Astrocyte (in vitro differentiated cells and primary cell): ENCODE data around the gene PTMA. TPM values are rescaled to one million over a fixed set of nuclear protein-coding genes. Genes with fewer than 3 reads are reported as not detected.
"Not testable (repeated sequence)": the region's sequence is repeated elsewhere in the genome, so short reads cannot be mapped to it uniquely, and the experiment has no call there.

Experiments
- DNase-seq: peaks from one replicate; pipeline ENCODE4 v3.0.0-alpha.2; 2010; ENCODE audit warnings: low read depth
- FAIRE-seq: peaks from 2 replicates; lab custom pipeline; 2011; peaks lifted over from hg19 to GRCh38; lab: Jason Lieb, UNC
- H2AFZ ChIP-seq: 2 replicates; pipeline ENCODE4 v1.6.0; 2012; ENCODE audit warnings: low read depth, low read length, inconsistent platforms
- H3K27ac ChIP-seq: 2 replicates; pipeline ENCODE4 v1.5.1; 2011; ENCODE audit warnings: low read depth, low read length, inconsistent platforms
- H3K27me3 ChIP-seq: 2 replicates; pipeline ENCODE4 v1.6.0; 2011; ENCODE audit warnings: low read length, inconsistent platforms; ENCODE audit not compliant: insufficient read depth
- H3K36me3 ChIP-seq: 2 replicates; pipeline ENCODE4 v1.5.1; 2011; ENCODE audit warnings: low read length, inconsistent platforms; ENCODE audit not compliant: insufficient read depth
- H3K4me1 ChIP-seq: 2 replicates; pipeline ENCODE4 v1.5.1; 2011; ENCODE audit warnings: low read length, inconsistent platforms; ENCODE audit not compliant: insufficient read depth
- H3K4me2 ChIP-seq: 2 replicates; pipeline ENCODE4 v1.6.0; 2012; ENCODE audit warnings: low read length, inconsistent platforms
- H3K4me3 ChIP-seq: 2 replicates; pipeline ENCODE4 v1.5.1; 2011; ENCODE audit warnings: low read depth, mild to moderate bottlenecking, low read length, inconsistent platforms; ENCODE audit not compliant: insufficient read depth
- H3K79me2 ChIP-seq: 2 replicates; pipeline ENCODE4 v1.6.0; 2012; ENCODE audit warnings: mild to moderate bottlenecking, low read length, inconsistent platforms; ENCODE audit not compliant: insufficient read depth
- H3K9ac ChIP-seq: 2 replicates; pipeline ENCODE4 v1.6.0; 2012; ENCODE audit warnings: mild to moderate bottlenecking, low read length, inconsistent platforms
- H3K9me3 ChIP-seq: 2 replicates; pipeline ENCODE4 v1.5.1; 2012; ENCODE audit warnings: low read depth, mild to moderate bottlenecking, low read length, inconsistent platforms; ENCODE audit not compliant: insufficient read depth
- H4K20me1 ChIP-seq: 2 replicates; pipeline ENCODE4 v1.6.0; 2012; ENCODE audit warnings: low read length, inconsistent platforms; ENCODE audit not compliant: insufficient read depth
- H3K27ac Mint-ChIP-seq: one replicate; pipeline ENCODE4 v1.8.0; 2021; ENCODE audit warnings: mild to moderate bottlenecking, mixed read lengths; ENCODE audit not compliant: unreplicated experiment
- H3K27me3 Mint-ChIP-seq: one replicate; pipeline ENCODE4 v1.8.0; 2021; ENCODE audit warnings: low read depth, mixed read lengths; ENCODE audit not compliant: unreplicated experiment
- H3K36me3 Mint-ChIP-seq: one replicate; pipeline ENCODE4 v1.8.0; 2021; ENCODE audit warnings: low read depth, mixed read lengths; ENCODE audit not compliant: unreplicated experiment
- H3K4me1 Mint-ChIP-seq: one replicate; pipeline ENCODE4 v1.8.0; 2021; ENCODE audit warnings: low read depth, mixed read lengths; ENCODE audit not compliant: unreplicated experiment
- H3K4me3 Mint-ChIP-seq: one replicate; pipeline ENCODE4 v1.8.0; 2021; ENCODE audit warnings: mild to moderate bottlenecking, moderate library complexity, mixed read lengths; ENCODE audit not compliant: unreplicated experiment
- H3K9me3 Mint-ChIP-seq: one replicate; pipeline ENCODE4 v1.8.0; 2021; ENCODE audit warnings: mild to moderate bottlenecking, mixed read lengths; ENCODE audit not compliant: unreplicated experiment
- EZH2 ChIP-seq: IDR thresholded peaks from 2 replicates; pipeline ENCODE4 v1.6.1; 2012; ENCODE audit warnings: mild to moderate bottlenecking, low read length, inconsistent platforms; ENCODE audit not compliant: insufficient read depth
- total RNA-seq: library from RNA; stranded (reverse); gene quantifications from 2 replicates; pipeline ENCODE4 v1.2.1, GENCODE V29; 2021
- TF ChIP-seq, protein P1 (sequence below): IDR thresholded peaks from 2 replicates; pipeline ENCODE4 v1.5.1; 2011; ENCODE audit warnings: low read depth, mild to moderate bottlenecking, inconsistent platforms, low read length, moderate library complexity; ENCODE audit not compliant: insufficient read depth

The PTMA gene
- total RNA-seq, 1 donor from 2014 or later, result 469 TPM

DNA sequence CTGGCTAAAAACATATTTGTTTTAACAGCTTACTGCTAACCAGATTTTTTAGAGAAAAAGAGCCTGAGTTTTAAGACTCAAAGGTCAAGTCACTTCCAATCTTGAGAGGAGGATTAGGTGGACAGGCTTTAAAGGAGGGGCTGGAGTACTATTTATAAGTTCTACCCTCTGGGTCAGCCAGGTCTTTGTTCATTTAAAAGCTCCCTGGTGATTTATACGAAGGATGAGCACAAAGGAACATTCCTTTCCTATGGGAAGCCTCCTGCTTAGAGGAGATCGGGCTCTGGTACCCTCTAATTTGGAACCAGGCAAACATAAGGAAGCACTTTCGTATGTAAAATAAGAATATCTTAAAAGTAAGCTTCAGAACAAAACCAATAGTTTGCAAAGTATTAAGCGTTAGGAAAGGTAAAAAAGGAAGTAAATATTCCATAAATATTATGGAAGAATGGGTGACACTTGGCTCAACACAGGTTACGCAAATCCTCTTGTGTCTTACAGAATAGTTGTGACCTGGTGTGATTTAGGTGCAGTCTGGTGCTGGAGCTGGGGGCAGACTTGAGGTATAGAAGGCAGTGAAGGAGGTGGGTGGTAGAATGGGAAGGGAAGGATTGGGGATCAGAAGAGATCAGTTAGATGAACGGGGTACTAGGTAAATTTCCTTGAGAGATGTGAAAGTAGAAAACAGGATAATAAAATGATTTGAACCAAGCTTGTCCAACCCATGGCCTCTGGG, 37.1 kb downstream of the PTMA start:
- peaks cover 2% of the 10 kb centered on the region for H3K4me1 Mint-ChIP-seq
- H3K9me3 Mint-ChIP-seq, result peaks cover 2% of the 10 kb centered on the region
- no peak overlapping the region for H3K4me3 Mint-ChIP-seq
- no peaks in the 10 kb centered on the region for H3K36me3 Mint-ChIP-seq
- Histone ChIP-seq H3K79me2 (no peaks in the 10 kb centered on the region), H3K4me3 (no peak overlapping the region), H3K9me3 (no peaks in the 10 kb centered on the region), H3K9ac (no peak overlapping the region), H4K20me1 (no peaks in the 10 kb centered on the region), H3K27me3 (no peaks in the 10 kb centered on the region), H3K27ac (no peak overlapping the region), H2AFZ (no peak overlapping the region), H3K4me2 (no peak overlapping the region), H3K36me3 (no peaks in the 10 kb centered on the region), H3K4me1 (no peaks in the 10 kb centered on the region)
- FAIRE-seq (no peak), DNase-seq (no peak)
- no peak overlapping the region for H3K27ac Mint-ChIP-seq
- TF ChIP-seq EZH2, result no peak
- TF ChIP-seq, protein P1, sequence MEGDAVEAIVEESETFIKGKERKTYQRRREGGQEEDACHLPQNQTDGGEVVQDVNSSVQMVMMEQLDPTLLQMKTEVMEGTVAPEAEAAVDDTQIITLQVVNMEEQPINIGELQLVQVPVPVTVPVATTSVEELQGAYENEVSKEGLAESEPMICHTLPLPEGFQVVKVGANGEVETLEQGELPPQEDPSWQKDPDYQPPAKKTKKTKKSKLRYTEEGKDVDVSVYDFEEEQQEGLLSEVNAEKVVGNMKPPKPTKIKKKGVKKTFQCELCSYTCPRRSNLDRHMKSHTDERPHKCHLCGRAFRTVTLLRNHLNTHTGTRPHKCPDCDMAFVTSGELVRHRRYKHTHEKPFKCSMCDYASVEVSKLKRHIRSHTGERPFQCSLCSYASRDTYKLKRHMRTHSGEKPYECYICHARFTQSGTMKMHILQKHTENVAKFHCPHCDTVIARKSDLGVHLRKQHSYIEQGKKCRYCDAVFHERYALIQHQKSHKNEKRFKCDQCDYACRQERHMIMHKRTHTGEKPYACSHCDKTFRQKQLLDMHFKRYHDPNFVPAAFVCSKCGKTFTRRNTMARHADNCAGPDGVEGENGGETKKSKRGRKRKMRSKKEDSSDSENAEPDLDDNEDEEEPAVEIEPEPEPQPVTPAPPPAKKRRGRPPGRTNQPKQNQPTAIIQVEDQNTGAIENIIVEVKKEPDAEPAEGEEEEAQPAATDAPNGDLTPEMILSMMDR, result no peak
- H3K27me3 Mint-ChIP-seq, result no peaks in the 10 kb centered on the region

DNA sequence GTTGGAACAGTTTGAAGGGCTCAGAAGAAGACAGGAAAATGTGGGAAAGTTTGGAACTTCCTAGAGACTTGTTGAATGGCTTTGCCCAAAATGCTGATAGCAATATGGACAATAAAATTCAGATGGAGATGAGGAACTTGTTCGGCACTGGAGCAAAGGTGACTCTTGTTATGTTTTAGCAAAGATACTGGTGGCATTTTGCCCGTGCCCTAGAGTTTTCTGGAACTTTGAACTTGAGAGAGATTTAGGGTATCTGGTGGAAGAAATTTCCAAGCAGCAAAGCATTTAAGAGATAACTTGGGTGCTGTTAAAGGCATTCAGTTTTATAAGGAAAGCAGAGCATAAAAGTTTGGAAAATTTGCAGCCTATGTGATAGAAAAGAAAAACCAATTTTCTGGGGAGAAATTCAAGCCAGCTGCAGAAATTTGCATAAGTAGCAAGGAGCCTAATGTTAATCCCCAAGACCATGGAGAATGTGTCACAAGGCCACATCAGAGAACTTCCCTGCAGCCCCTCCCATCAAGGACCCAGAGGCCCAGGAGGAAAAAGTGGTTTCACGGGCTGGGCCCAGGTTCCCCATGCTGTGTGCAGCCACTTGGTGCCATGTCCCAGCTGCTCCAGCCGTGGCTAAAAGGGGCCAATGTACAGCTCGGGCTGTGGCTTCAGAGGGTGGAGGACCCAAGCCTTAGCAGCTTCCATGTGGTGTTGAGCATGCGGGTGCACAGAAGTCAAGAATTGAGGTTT, 40.0 kb downstream of the PTMA start:
- H3K36me3 Mint-ChIP-seq, H3K9me3 Mint-ChIP-seq, H3K36me3 ChIP-seq, H3K27ac Mint-ChIP-seq, H3K27me3 ChIP-seq, H3K27me3 Mint-ChIP-seq, H3K4me3 Mint-ChIP-seq, H3K4me2 ChIP-seq, FAIRE-seq, H3K79me2 ChIP-seq, H3K4me1 ChIP-seq, H3K27ac ChIP-seq, DNase-seq, H4K20me1 ChIP-seq, H3K9ac ChIP-seq, H3K4me3 ChIP-seq, H3K9me3 ChIP-seq, H2AFZ ChIP-seq, H3K4me1 Mint-ChIP-seq: not testable (repeated sequence)

DNA sequence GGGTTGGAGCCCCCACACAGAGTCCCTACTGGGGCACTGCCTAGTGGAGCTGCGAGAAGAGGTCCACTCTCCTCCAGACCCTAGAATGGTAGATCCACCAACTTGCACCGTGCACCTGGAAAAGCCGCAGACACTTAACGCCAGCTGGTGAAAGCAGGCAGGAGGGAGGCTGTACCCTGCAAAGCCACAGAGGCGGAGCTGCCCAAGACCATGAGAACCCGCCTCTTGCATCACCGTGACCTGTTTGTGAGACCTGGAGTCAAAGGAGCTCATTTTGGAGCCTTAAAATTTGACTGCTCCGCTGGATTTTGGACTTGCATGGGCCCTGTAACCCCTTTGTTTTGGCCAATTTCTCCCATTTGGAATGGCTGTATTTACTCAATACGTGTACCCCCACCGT, 40.7 kb downstream of the PTMA start:
- H3K9ac ChIP-seq, H3K79me2 ChIP-seq, H3K36me3 ChIP-seq, H3K4me3 Mint-ChIP-seq, H3K9me3 Mint-ChIP-seq, H2AFZ ChIP-seq, H3K36me3 Mint-ChIP-seq, H3K27ac ChIP-seq, H3K4me1 Mint-ChIP-seq, H3K4me1 ChIP-seq, FAIRE-seq, H3K27me3 Mint-ChIP-seq, H4K20me1 ChIP-seq, H3K4me2 ChIP-seq, H3K27ac Mint-ChIP-seq, H3K9me3 ChIP-seq, H3K27me3 ChIP-seq, H3K4me3 ChIP-seq, DNase-seq: not testable (repeated sequence)
